Panc1 (cell line): ENCODE data around the gene DCAKD.

Experiments
- POLR2AphosphoS5 ChIP-seq: IDR thresholded peaks from 2 replicates; pipeline ENCODE4 v1.6.1; 2012; ENCODE audit warnings: mild to moderate bottlenecking, low read depth, low read length, moderate library complexity
- SIN3A ChIP-seq: IDR thresholded peaks from 2 replicates; pipeline ENCODE4 v1.6.1; 2012; ENCODE audit warnings: low read depth, mild to moderate bottlenecking, low read length, moderate library complexity, borderline replicate concordance; ENCODE audit not compliant: insufficient read depth
- TCF7L2 ChIP-seq: IDR thresholded peaks from 2 replicates; pipeline ENCODE4 v1.6.1; 2011; ENCODE audit warnings: mild to moderate bottlenecking, low read depth, low read length, inconsistent platforms
- TF ChIP-seq, protein P1 (sequence below): fragments of 450-650 bp; IDR thresholded peaks from 2 replicates; pipeline ENCODE4 v1.5.1; 2017; ENCODE audit warnings: mild to moderate bottlenecking
- TF ChIP-seq, protein P2 (sequence below), 2 experiments: IDR thresholded peaks; 2 replicates each; pipeline ENCODE4 v1.6.1; 2011 to 2012; ENCODE audit warnings: low read depth in 2 of 2, control low read depth in 1 of 2, low read length in 1 of 2, mild to moderate bottlenecking in 1 of 2, moderate library complexity in 1 of 2; ENCODE audit not compliant: insufficient read depth in 1 of 2

DNA sequence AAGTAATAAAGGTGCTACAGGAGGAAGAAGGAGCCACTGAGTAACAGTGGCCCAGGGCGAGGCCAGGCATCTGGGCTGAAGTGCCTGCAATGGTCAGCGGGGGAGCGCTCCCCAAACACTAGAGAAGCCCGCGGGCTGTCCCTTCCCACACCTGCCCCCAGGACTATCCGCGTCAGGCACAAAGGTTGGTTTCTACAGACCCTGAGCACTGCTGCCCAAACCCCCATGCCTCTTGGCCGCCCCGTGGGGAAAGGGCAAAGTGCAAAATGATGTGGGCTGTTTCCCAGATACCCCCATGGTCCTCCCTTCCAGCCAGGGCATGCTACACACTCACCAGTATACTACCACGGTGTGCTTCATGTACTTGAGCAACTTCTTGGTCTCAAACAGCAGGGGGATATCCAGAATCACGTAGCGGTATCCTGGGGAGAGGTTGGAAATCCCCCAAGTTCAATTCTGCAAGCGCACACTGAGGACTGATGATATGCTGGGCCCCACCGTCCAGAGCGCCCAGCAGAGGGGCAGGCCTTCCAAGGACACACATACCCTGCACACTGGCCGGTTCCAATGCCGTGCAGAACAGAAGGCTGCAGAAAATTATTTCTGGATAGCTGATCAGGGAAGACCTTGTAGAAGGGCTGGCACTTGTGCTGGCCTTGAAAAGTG lies 21.5 kb downstream of the DCAKD start:
- TF ChIP-seq, protein P1, sequence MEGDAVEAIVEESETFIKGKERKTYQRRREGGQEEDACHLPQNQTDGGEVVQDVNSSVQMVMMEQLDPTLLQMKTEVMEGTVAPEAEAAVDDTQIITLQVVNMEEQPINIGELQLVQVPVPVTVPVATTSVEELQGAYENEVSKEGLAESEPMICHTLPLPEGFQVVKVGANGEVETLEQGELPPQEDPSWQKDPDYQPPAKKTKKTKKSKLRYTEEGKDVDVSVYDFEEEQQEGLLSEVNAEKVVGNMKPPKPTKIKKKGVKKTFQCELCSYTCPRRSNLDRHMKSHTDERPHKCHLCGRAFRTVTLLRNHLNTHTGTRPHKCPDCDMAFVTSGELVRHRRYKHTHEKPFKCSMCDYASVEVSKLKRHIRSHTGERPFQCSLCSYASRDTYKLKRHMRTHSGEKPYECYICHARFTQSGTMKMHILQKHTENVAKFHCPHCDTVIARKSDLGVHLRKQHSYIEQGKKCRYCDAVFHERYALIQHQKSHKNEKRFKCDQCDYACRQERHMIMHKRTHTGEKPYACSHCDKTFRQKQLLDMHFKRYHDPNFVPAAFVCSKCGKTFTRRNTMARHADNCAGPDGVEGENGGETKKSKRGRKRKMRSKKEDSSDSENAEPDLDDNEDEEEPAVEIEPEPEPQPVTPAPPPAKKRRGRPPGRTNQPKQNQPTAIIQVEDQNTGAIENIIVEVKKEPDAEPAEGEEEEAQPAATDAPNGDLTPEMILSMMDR, result no peak
- no peak for TF ChIP-seq SIN3A
- no peak for TF ChIP-seq POLR2AphosphoS5
- no peak for TF ChIP-seq TCF7L2
- TF ChIP-seq, protein P2, sequence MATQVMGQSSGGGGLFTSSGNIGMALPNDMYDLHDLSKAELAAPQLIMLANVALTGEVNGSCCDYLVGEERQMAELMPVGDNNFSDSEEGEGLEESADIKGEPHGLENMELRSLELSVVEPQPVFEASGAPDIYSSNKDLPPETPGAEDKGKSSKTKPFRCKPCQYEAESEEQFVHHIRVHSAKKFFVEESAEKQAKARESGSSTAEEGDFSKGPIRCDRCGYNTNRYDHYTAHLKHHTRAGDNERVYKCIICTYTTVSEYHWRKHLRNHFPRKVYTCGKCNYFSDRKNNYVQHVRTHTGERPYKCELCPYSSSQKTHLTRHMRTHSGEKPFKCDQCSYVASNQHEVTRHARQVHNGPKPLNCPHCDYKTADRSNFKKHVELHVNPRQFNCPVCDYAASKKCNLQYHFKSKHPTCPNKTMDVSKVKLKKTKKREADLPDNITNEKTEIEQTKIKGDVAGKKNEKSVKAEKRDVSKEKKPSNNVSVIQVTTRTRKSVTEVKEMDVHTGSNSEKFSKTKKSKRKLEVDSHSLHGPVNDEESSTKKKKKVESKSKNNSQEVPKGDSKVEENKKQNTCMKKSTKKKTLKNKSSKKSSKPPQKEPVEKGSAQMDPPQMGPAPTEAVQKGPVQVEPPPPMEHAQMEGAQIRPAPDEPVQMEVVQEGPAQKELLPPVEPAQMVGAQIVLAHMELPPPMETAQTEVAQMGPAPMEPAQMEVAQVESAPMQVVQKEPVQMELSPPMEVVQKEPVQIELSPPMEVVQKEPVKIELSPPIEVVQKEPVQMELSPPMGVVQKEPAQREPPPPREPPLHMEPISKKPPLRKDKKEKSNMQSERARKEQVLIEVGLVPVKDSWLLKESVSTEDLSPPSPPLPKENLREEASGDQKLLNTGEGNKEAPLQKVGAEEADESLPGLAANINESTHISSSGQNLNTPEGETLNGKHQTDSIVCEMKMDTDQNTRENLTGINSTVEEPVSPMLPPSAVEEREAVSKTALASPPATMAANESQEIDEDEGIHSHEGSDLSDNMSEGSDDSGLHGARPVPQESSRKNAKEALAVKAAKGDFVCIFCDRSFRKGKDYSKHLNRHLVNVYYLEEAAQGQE (IDR thresholded peaks at IDR 0.05; ENCODE audit: insufficient read depth in 1 of 2, low read depth in 2 of 2, low read length in 1 of 2), result no peak
